Trophoblast cell (in vitro differentiated cells and primary cell): Measurements from ENCODE around the gene PHOSPHO2.
"Not testable (repeated sequence)": the region's sequence is repeated elsewhere in the genome, so short reads cannot be mapped to it uniquely, and the experiment has no call there.

Source experiments
- DNase-seq, 2 donors: peaks; one replicate each; pipeline ENCODE4 v3.0.0-alpha.2; 2016
- H2AFZ ChIP-seq: 2 replicates; pipeline ENCODE4 v1.6.1; 2013; ENCODE audit warnings: low read length, moderate library complexity, mild to moderate bottlenecking; ENCODE audit not compliant: insufficient read depth, poor library complexity
- H2AK5ac ChIP-seq: 2 replicates; pipeline ENCODE4 v1.6.1; 2013; ENCODE audit warnings: mild to moderate bottlenecking, low read length
- H2BK120ac ChIP-seq: 2 replicates; pipeline ENCODE4 v1.6.1; 2013; ENCODE audit warnings: low read length, mild to moderate bottlenecking, moderate library complexity; ENCODE audit not compliant: insufficient read depth, poor library complexity
- H2BK12ac ChIP-seq: 2 replicates; pipeline ENCODE4 v1.6.1; 2013; ENCODE audit warnings: mild to moderate bottlenecking, low read length, moderate library complexity
- H2BK5ac ChIP-seq: 2 replicates; pipeline ENCODE4 v1.6.1; 2013; ENCODE audit warnings: low read length, low read depth, moderate library complexity, mild to moderate bottlenecking; ENCODE audit not compliant: poor library complexity
- H3K14ac ChIP-seq: 2 replicates; pipeline ENCODE4 v1.6.1; 2013; ENCODE audit warnings: mild to moderate bottlenecking, low read length
- H3K18ac ChIP-seq: 2 replicates; pipeline ENCODE4 v1.6.1; 2013; ENCODE audit warnings: mild to moderate bottlenecking, low read length
- H3K23ac ChIP-seq: 2 replicates; pipeline ENCODE4 v1.6.1; 2013; ENCODE audit warnings: low read length
- H3K27ac ChIP-seq: 2 replicates; pipeline ENCODE4 v1.5.1; 2013; ENCODE audit warnings: low read depth, mild to moderate bottlenecking, inconsistent platforms, low read length, moderate library complexity
- H3K27me3 ChIP-seq: 2 replicates; pipeline ENCODE4 v1.6.1; 2013; ENCODE audit warnings: inconsistent platforms, mild to moderate bottlenecking, low read length, moderate library complexity; ENCODE audit not compliant: insufficient read depth
- H3K36me3 ChIP-seq, 2 experiments: 1 replicate in 1 of 2; 2 replicates in 1 of 2; pipeline ENCODE4 v1.6.1; 2013; ENCODE audit warnings: low read length in 2 of 2, mild to moderate bottlenecking in 2 of 2, moderate library complexity in 1 of 2; ENCODE audit not compliant: insufficient read depth in 2 of 2, control insufficient read depth in 1 of 2
- H3K4ac ChIP-seq: 2 replicates; pipeline ENCODE4 v1.6.1; 2013; ENCODE audit warnings: low read depth, mild to moderate bottlenecking, low read length, moderate library complexity
- H3K4me1 ChIP-seq, 2 experiments: 1 replicate in 1 of 2; 2 replicates in 1 of 2; pipeline ENCODE4 v1.6.1; 2013; ENCODE audit warnings: low read length in 2 of 2, mild to moderate bottlenecking in 2 of 2, moderate library complexity in 1 of 2; ENCODE audit not compliant: insufficient read depth in 2 of 2, control insufficient read depth in 1 of 2
- H3K4me2 ChIP-seq: 2 replicates; pipeline ENCODE4 v1.6.1; 2013; ENCODE audit warnings: inconsistent platforms, mild to moderate bottlenecking, low read length, moderate library complexity
- H3K4me3 ChIP-seq: 2 replicates; pipeline ENCODE4 v1.5.1; 2013; ENCODE audit warnings: mild to moderate bottlenecking, low read depth, low read length, inconsistent platforms
- H3K79me1 ChIP-seq: one replicate; pipeline ENCODE4 v1.6.1; 2013; ENCODE audit warnings: low read length
- H3K79me2 ChIP-seq: 2 replicates; pipeline ENCODE4 v1.6.1; 2013; ENCODE audit warnings: low read length, mild to moderate bottlenecking; ENCODE audit not compliant: control insufficient read depth, insufficient read depth, poor library complexity
- H3K9ac ChIP-seq: 2 replicates; pipeline ENCODE4 v1.6.1; 2013; ENCODE audit warnings: mild to moderate bottlenecking, low read length
- H3K9me3 ChIP-seq: 2 replicates; pipeline ENCODE4 v1.6.1; 2013; ENCODE audit warnings: low read depth, mild to moderate bottlenecking, control low read depth, inconsistent platforms, low read length; ENCODE audit not compliant: insufficient read depth
- H4K12ac ChIP-seq: 2 replicates; pipeline ENCODE4 v1.6.1; 2013; ENCODE audit warnings: low read depth, mild to moderate bottlenecking, low read length, moderate library complexity
- H4K8ac ChIP-seq: 2 replicates; pipeline ENCODE4 v1.6.1; 2013; ENCODE audit warnings: low read depth, mild to moderate bottlenecking, low read length, moderate library complexity
- H4K91ac ChIP-seq: one replicate; pipeline ENCODE4 v1.6.1; 2013; ENCODE audit warnings: low read depth, mild to moderate bottlenecking, low read length, moderate library complexity
- WGBS: extraction: QIAGEN DNeasy Blood & Tissue Kit; methylation state at CpG from one replicate; pipeline ENCODE4 v1.1.7; 2013; ENCODE audit warnings: missing lambda C conversion rate; ENCODE audit not compliant: insufficient read length, insufficient coverage; ENCODE audit errors: extremely low coverage; 5-methylcytosine and 5-hydroxymethylcytosine counted together

PHOSPHO2 gene

GRCh38 chr2:169683054-169683424, 11.2 kb upstream of the PHOSPHO2 start:
- H3K18ac ChIP-seq: no peak overlapping the region
- no peak overlapping the region for H2BK120ac ChIP-seq
- H2BK12ac ChIP-seq: no peak overlapping the region
- H3K14ac ChIP-seq: no peak overlapping the region
- no peak overlapping the region for H3K27ac ChIP-seq
- no peak overlapping the region for H2BK5ac ChIP-seq
- H3K4me3 ChIP-seq: no peak overlapping the region
- H3K9ac ChIP-seq: no peak overlapping the region
- no peak overlapping the region for H4K12ac ChIP-seq
- no peaks in the 10 kb centered on the region for H3K4me1 ChIP-seq
- DNase-seq: no peak
- H3K79me1 ChIP-seq: no peaks in the 10 kb centered on the region
- no peaks in the 10 kb centered on the region for H3K79me2 ChIP-seq
- H4K91ac ChIP-seq: no peak overlapping the region
- H3K4ac ChIP-seq: no peak overlapping the region
- no peak overlapping the region for H3K23ac ChIP-seq
- H2AK5ac ChIP-seq: no peak overlapping the region
- H4K8ac ChIP-seq: no peak overlapping the region
- H2AFZ ChIP-seq: no peak overlapping the region
- H3K4me2 ChIP-seq: no peak overlapping the region
- no peaks in the 10 kb centered on the region for H3K9me3 ChIP-seq
- no CpG with 5 or more reads among the region's 3 CpGs for WGBS
- no peaks in the 10 kb centered on the region for H3K27me3 ChIP-seq
- no peaks in the 10 kb centered on the region for H3K36me3 ChIP-seq

GRCh38 chr2:169683425-169684134, 10.7 kb upstream of the PHOSPHO2 start:
- Histone ChIP-seq H3K4ac (no peak overlapping the region), H2BK12ac (no peak overlapping the region), H4K91ac (no peak overlapping the region), H3K79me2 (no peaks in the 10 kb centered on the region), H3K4me2 (no peak overlapping the region), H3K23ac (no peak overlapping the region), H2AK5ac (no peak overlapping the region), H3K9me3 (no peaks in the 10 kb centered on the region), H3K18ac (no peak overlapping the region), H3K27me3 (no peaks in the 10 kb centered on the region), H2BK120ac (no peak overlapping the region), H3K36me3 (no peaks in the 10 kb centered on the region), H3K14ac (no peak overlapping the region), H3K4me1 (no peaks in the 10 kb centered on the region), H3K4me3 (no peak overlapping the region), H2AFZ (no peak overlapping the region), H3K9ac (no peak overlapping the region), H2BK5ac (no peak overlapping the region), H3K27ac (no peak overlapping the region), H3K79me1 (no peaks in the 10 kb centered on the region), H4K8ac (no peak overlapping the region), H4K12ac (no peak overlapping the region)
- no CpG with 5 or more reads among the region's 3 CpGs for WGBS
- DNase-seq: no peak

- H3K4me3 ChIP-seq: no peak overlapping the region
- H3K4ac ChIP-seq: no peak overlapping the region
- no peak overlapping the region for H4K8ac ChIP-seq
- no peak overlapping the region for H2BK120ac ChIP-seq
- H2BK12ac ChIP-seq: no peak overlapping the region
- H2BK5ac ChIP-seq: no peak overlapping the region
- no peak overlapping the region for H3K4me2 ChIP-seq
- H3K36me3 ChIP-seq: no peaks in the 10 kb centered on the region
- no peak overlapping the region for H3K9ac ChIP-seq
- H4K12ac ChIP-seq: no peak overlapping the region
- no peaks in the 10 kb centered on the region for H3K4me1 ChIP-seq
- no CpG with 5 or more reads among the region's 3 CpGs for WGBS
- no peak overlapping the region for H3K27ac ChIP-seq
- H3K27me3 ChIP-seq: no peaks in the 10 kb centered on the region
- H3K14ac ChIP-seq: no peak overlapping the region
- H3K79me1 ChIP-seq: no peaks in the 10 kb centered on the region
- H2AFZ ChIP-seq: no peak overlapping the region
- H3K23ac ChIP-seq: no peak overlapping the region
- DNase-seq: no peak
- H4K91ac ChIP-seq: no peak overlapping the region
- no peak overlapping the region for H2AK5ac ChIP-seq
- no peaks in the 10 kb centered on the region for H3K79me2 ChIP-seq
- no peak overlapping the region for H3K18ac ChIP-seq
- no peaks in the 10 kb centered on the region for H3K9me3 ChIP-seq
These were observed 10.1 kb upstream of the PHOSPHO2 start for GRCh38 chr2:169684135-169684565.

GRCh38 chr2:169684712-169685111, 9.6 kb upstream of the PHOSPHO2 start:
- not testable (repeated sequence) for H2AK5ac ChIP-seq, H2BK120ac ChIP-seq, H3K23ac ChIP-seq, H3K18ac ChIP-seq, H3K79me1 ChIP-seq, H2AFZ ChIP-seq, H3K27ac ChIP-seq, H4K91ac ChIP-seq, H3K27me3 ChIP-seq, H3K4me1 ChIP-seq, H3K36me3 ChIP-seq, DNase-seq, H2BK12ac ChIP-seq, H3K14ac ChIP-seq, H4K8ac ChIP-seq, H3K79me2 ChIP-seq, H3K9me3 ChIP-seq, H3K4me2 ChIP-seq, H3K9ac ChIP-seq, H4K12ac ChIP-seq, H2BK5ac ChIP-seq, H3K4me3 ChIP-seq, H3K4ac ChIP-seq
- no CpG with 5 or more reads among the region's 2 CpGs for WGBS
